Activated naive CD4-positive, alpha-beta T cell treated with anti-CD3 and anti-CD28 coated beads, Interleukin-2, amount 50 U/mL, for 16 hours (primary cell): ENCODE measurements around the gene KCNH1.

Source experiments
- DNase-seq: peaks from one replicate; pipeline ENCODE4 v3.0.0-alpha.2; 2020

KCNH1 gene

DNA sequence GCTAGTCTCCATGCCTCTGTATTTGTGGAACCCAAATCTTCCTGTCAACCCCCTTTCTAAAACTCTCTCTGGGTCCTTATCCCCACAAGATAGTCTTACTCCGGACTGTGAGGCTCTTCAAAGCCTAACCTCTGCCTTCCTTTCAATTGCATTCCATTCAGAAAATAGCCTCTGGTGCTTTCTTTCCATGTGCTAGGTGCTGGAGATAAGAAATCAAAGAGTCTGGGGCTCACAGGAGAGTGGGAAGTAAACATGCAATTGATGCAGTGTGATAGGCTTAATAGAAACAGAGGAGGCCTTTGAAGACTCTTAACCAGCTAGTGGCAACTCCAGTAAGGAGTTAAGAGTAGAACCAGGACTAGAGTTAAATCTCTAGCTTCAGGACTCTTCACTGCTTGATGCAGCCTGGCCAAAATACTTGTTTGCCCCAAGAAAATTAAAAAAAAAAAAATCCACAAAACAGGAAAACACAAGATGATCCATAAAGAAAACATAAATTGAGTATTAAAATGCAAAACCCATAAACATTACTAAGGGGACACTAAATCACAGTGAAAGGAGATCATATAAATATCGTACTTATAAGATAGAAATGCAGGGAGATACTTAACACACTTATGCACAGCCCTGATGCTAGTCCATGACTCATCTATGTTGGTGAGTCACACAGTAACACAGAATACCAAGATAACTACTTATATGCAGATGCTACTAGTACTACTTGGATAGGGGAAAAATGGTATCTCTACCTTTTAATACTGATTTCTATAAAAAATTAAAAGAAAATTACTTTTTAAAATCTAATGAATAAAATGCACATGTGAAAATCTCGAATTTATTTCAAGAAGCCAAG is 341.5 kb downstream of the KCNH1 start:
- no peak for DNase-seq

DNA sequence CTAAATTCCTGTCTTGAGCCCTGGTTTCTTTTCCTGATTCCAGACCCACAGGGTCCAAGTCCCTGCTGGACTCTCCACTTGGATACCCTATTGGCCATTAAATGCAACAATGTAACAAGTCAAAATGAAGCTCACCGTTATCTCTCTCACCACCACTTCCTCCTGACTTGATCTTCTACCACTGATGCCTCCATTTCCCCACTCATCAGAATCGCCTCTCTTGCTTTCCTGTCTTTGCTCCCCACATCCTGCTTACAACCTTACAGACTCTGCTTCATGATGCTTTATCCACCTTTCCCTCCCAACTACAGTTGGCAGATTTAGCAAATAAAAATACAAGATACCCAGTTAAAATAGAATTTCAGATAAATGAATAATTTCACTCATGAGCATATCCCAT is 343.8 kb downstream of the KCNH1 start:
- no peak for DNase-seq

DNA sequence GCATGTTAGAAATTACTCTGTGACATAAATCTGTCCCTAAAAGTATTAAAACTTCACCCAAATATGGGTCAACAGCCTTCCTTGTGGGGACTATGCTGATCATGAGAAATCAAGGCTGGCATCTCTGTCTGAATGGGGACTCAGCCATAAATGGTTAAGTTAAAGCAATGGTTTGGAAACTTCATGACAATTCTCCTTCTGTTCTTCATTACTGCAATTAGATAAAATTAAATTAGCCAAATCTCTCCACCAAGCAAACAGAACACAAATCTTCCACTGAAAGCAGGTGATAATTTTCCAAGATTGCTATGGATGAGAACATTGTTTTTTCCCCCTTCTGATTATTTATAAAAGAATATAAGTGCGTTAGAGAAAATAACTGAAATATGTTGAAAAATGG is 346.1 kb downstream of the KCNH1 start:
- no peak for DNase-seq

DNA sequence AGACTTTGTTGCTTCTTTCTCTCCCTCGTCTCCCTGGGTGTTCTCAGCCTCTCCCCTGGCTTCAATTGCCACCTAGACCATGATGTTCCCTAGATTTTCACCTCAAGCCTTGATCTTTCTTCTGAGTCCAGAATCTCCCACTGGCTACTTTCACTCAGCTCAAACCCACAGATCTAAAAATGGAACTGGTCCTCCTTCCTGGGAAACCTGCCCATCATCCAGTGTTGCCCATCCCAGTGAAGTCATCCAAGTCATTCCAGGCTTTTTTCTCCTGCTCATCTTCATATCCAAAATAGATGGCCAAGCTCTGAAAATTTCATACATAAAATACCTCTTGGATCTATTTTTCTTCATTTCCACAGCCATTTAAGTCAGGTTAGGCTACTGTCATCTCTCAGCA is 347.4 kb downstream of the KCNH1 start:
- DNase-seq = no peak

DNA sequence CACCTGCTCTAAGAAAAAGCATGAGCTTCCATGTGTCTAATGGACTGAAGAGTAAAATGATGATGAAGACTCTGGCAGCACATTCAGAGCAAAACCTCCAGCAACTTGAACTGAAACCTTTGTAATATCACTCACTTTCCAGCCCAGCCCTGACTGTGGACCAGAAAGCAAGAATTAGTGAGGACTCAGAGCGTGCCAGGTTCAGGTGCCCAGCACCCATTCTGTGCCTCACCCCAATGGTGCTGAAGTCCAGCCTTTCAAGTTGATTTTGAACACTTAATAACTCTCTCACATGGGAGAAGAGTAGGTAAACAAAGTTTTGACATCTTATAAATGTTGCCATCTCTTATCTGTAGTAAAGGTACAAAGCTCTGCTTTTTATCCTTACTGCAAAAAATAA is 350.0 kb downstream of the KCNH1 start:
- no peak for DNase-seq

DNA sequence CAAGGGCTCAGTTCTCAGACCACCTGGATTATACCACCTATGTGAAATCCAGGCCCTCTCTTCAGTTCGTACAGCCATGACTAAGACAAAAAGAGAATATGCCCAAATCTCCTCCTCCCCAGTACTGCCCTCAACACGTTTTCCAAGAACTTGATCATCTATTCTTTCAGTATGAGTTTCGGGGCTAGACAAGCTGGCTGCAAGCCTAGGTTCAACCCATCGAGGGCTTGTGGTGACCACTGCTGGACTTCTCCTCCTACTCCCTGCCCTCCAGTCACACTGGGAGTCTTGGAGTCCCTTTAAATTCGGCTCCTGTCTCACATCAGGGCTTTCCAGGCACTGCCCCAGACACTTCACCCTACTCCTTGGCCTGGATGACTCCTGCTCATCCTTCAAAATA is 352.3 kb downstream of the KCNH1 start:
- DNase-seq = no peak

DNA sequence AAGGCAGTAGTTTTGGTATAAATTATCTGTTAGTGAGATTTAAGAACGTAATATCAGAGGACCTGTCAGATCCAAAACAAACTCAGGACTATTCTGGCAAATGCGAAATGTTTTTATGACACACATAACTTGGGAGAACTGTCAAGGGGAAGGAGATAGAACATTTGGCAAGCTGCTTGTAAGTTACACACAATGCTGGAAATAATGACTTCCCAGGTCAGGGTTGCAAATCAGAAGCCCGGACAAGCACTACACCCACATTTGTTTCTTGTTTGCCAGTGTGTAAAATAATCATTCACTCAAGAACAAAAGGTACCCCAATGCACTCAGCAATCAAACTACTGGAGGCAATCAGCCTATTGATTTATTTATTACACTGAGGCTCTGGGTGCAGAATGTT is 354.7 kb downstream of the KCNH1 start:
- DNase-seq = no peak

DNA sequence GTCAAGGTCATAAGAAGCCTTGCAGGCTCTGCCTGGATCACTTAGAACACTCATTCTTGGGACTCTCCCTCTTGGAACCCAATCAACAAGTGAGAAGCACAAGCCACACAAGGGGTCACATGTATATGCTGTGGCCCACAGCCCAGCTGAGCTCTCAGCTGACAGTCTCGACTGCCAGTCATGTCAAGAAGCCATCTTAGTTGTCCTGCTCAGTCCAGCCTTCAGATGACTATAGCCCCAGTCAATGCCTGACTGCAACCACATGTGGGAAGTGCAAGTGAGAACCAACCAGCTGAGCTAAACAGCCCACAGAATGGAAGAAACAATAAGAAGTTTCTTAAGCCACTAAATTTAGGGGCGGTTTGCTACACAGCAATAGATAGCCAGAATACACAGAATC is 356.0 kb downstream of the KCNH1 start:
- no peak for DNase-seq

DNA sequence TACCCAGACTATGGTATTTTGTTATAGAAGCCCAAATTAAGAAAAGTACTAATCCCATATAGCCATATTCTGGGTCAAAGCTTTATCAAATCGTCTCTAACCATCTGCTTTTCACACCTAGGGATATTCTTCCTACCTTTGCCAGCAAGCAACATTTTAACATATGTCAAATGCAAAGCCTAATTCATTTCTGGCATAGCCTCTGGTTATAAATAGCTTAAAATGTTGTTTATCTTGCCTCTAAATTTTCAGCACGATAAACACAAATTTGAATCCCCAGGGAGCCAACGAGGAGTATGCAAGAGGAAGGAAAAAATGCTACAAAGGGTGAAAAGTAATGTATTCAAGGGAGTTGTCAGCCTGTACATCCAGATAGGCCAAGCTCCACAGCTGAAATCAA is 357.2 kb downstream of the KCNH1 start:
- no peak for DNase-seq

DNA sequence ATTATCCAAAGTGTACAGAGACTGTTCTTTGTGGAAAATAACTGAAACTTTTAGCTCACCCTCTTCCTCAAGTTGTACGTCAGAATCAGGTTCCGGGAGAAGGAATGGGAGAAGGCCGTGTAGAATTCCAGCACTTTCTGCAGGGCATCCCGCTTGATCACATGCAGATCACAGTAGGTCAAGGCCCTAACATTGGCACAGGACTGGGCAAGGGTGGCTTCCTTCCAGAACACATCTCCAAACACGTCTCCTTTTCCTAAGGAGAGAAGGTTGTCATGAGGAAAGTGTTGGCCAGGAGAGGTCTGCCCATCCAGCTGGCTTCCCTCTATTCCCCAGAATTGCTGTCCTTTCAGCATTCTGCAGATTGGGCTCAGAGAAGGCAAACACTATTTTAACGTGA is 358.7 kb downstream of the KCNH1 start:
- no peak for DNase-seq

DNA sequence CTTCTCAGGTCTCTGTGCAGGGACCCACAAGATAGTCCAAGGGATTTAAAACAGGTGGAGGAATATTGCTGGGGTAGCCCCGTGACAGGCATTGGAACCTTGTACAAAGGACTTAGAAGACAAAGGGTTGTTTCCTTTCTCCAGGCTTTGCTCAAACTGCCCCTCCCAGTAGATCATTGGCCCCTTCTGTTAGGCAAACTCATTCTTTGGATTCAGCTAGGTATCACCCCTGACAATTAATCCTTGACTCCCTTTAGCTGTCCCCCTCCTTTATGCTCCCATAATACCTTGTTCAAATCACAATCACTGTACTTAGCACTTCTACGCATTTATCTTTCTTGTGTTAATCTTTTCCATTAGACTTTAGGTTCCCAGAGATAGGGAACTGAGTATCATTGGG is 360.5 kb downstream of the KCNH1 start:
- DNase-seq = no peak

DNA sequence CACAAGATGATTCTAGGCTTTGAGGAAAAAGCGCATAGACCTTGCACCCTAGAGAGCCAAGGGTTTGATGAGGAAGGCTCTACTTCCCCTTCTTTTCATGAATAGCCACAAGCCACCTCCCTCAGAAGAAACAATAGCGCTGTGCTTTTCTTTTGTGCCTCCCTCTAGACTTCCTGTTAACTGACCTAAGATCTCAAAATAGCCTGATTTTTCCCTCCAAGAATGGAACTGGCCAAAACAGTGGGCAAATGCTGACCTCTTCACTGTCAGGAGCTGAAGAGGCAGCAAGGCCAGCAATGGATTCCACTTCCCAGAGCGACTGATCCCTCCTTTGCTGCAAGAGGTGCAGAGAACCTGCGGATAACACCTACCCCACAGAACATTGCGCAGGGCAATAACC is 362.8 kb downstream of the KCNH1 start:
- no peak for DNase-seq

DNA sequence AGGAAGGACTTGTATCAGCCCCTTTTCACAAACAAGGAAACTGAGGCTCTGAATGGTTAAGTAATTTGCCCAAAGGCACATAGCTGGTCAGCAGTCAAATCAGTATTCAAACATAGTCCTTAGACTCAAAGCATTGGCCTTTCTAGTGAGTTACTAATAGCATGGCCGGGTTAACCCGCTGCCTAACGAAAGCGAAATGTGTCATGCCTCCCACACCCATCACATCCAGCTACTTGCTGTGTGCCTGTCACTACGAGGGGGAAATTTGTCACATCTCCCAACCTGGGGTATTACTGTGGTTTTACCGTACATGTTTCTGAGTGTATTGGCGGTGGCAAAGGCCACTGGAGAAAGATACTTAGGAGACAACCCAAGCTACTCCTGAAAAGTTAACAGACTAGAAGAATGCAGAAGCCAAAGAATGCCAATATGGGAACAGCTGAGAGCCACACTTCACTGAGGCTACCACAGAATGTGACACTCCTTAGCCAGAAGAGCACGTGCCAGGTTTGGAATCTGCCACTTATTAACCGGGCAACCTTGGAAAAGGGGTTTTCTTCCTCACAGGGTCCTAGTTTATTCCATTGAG is 363.5 kb downstream of the KCNH1 start:
- no peak for DNase-seq

DNA sequence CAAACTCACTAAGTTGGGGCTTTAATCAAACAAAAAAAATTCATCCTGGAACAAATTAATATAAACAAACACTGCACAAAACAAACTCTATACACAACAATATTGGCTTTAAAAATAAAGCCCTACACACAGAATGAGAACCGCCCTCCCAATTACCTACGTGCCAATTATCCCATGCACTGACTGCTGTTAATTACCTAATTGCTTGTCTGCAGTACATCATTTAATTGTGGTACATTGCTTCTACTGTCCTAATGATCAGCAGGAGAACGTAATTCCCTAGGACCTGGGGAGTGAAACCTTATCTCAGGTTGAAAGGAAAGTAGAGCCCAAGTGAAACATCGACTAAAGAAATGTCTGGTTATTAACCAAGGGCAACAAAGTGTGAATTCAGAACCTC is 364.5 kb downstream of the KCNH1 start:
- DNase-seq = no peak

DNA sequence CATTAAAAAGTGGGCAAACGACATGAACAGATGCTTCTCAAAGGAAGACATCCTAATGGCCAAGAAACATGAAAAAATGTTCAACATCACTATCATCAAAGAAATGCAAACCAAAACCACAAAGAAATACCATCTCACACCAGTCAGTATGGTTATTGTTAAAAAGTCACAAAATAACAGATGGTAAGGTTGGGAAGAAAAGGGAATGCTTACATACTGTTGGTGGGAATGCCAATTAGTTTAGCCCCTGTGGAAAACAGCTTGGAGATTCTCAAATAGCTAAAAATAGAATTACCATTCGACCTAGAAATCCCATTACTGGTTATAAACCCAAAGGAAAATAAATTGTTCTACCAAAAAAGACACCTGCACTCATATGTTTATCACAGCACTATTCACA is 369.4 kb downstream of the KCNH1 start:
- DNase-seq = no peak

DNA sequence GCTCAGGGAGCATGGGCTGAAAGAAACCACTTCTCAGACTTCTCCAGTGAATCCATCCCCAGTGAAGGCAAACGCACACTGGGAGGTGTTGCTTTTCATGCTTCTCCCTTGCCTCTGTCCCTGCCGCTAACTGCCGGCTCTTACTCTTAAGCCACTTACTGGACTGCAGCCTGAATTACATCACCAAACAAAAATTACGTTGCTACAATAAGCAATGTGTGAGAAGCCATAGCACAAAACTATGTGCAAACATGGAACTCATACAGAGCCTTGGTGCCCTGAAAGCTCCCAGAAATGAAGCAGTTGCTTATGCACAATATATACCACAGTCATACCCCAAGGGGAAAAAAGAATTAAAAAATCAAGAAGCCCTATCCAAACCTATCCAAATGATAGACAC is 375.2 kb downstream of the KCNH1 start:
- DNase-seq = no peak

DNA sequence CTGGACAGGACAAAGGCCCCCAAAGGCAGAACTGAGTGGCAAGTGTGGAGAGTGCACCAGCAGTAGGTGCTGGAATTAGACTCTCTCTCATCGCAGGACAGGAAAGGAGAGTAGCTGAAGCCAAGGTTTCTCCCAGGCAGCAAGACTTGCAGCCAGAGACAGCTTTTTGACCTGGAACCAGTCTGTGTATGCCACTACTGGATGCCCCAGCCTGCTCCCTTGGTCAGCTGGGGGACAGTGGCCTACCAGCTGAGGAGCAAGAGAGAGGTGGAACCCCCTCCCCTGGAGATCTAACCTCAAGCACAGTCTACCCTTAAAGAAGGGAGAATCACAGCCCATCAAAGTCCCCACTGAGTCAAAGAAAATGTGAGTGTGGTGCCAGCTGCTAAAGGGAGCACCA is 375.7 kb downstream of the KCNH1 start:
- DNase-seq = no peak

DNA sequence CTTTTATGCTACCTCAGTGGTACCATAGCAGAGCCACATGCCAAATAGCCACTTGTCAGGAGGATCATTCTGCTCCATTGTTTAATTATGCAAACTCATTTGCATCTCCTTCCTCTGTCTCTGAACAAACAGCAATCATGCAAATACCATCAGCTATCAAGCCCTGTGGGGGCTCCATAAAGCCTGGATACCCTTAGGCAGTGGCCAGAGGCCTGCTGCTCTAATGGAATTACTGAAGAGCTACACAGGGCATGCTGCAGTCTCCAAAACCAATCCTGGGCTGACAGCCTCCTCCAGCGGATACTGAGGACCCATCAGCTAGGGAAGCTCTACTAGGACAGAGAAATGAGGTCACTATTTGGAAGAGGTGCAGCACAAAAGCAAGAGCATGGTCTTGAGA is 376.3 kb downstream of the KCNH1 start:
- no peak for DNase-seq

DNA sequence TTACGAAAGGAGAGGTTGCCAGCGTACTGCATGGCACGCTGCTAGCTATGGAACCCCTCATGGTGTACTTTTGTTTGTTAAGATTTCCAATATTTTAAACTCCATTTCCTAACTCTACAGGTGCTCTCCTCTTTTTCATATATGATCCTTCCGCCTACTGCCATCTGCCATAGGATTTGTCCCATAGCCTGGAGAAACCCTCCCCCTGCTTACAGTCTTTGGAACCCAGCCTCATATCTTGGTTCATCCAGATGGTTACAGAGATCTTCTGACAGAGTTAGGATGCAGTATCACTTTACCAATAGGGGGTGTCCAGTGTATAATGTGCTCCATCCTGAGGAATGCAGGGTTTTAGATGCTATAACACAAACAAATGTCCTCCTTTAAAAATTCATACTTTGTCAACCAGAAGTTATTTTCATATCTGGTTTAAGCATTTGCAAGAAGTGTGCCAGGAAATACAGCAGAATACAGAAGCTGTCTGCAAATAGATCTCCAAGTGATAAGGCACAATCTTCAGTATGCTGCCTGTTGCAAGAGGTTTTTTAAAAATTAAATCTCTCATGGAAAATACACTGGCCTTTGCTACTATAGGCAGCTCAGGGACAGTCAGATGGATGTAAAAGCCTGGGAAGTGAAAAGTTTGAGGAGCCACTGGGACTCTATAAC is 377.8 kb downstream of the KCNH1 start:
- DNase-seq = no peak

DNA sequence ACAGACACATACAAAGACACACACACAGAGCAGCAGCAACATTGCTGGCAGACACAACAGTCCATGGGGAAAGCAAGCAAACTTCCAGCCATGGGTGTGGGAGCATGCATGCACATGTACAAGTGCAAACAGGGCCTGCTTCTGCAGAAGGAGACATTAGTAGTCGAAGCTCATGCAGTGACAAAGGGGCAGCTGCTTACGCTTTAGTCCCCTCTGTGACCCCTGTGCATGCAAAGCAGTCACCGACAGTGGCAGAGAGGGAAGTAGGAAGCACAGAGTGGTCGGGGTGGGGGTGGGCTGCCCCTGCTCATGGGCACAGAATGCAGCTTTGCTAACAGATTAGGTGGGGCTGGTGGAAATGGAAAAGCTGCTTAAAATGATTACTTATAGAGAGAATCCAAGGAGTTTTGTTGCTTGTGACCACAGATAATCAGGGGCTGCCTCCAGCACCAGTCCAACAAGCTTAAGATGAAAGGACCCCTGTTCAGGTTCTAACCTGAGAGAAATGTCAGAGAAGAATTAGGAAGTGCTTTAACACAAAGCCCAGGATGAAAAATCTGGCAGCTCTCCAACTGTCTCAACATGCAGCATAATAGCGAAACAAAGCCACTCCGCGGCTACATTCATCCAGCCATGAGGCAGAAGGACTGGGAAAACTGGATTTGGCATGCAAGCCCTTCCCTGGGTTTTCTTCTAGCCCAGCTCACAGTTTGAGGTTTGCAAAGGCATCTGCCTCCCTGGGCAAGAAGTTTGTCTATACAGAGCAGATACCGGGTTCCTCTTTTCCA is 378.9 kb downstream of the KCNH1 start:
- no peak for DNase-seq

DNA sequence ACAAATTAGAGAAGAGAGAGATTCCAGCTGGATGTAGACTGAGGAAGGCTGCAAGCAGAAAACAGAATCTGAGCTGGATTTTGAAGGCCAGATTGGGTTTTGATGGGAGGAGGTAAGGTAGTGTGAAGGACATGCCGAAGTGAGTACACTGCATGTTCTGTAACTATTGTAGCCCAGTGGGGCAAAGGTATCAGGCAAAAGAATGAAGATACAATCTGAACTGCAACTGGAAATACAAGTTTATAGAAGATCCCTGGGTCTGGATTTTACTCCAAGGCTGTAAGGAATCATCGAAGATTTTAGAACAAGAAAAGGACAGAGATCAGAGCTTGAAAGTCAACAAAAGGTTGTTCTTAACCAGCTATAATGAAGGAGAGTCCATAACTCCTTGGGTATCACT is 382.0 kb downstream of the KCNH1 start:
- no peak for DNase-seq

DNA sequence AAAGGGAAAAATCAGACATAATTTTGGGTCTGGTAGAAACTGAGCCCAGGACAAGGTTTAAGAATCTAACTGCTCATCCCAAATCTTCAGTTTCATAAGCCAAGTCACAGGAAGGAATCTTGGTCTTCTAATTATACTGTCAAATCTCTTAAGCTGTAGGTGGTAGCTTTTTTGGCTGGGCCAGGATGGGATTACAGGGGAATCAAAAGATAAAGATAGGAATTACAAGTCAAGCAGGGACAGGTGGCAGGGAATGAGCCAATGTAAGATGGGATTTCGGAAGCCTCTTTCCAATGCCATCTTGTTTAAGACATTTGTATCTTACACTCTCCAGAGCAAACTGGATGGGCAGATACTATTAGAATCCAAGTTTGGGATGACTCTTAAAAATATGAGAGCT is 383.5 kb downstream of the KCNH1 start:
- no peak for DNase-seq

DNA sequence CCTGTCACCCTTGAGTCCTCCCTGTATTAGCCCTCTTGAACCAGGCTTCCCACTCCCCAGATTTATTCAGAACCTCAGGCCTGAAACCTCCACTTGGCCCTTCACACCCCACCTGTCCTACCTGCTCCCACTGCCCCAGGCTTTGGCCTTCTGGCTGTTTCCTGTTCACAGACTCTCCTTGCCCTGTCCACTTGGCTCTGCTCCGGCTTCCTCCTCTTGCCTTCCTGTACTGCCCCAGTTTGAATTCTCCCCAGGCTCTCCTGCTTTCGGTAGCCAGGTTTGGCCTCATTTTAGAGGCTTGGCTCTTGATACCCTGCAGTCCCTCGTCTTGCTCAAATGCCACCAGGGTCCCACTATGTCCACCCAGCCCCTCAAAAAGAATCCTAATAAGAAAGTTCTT is 385.2 kb downstream of the KCNH1 start:
- no peak for DNase-seq

DNA sequence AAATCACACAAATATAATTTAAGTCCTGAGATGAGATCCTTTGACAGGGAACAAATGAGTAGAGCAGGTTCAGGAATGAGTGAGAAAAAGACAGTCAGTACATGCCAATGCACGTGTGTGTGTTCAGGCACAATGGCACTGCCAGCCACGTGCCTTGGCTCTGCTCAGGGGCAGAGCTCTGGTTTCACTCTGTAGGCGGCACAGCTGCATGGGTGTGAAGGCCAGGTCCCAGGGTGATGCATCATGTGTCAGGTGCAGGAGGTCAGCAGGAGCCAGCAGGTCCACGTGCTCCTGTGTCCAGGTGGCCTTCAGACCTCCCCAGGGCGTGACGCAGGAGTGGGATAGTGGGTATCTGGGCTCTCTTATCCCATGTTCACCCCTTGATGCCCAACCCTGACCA is 386.1 kb downstream of the KCNH1 start:
- DNase-seq = no peak
